Activated T-cell treated with anti-CD3 and anti-CD28 coated beads for 1 hour (primary cell): ENCODE data around the gene FXYD2.
A peak's percentile ranks its signal among the peaks of the same experiment; 100 is the strongest.

Source experiments
- DNase-seq: peaks from one replicate; pipeline ENCODE4 v3.0.0-alpha.2; 2020; ENCODE audit warnings: low read depth

Gene FXYD2

GRCh38 chr11:117834838-117835443, 10.4 kb upstream of the FXYD2 start:
- no peak for DNase-seq

GRCh38 chr11:117834068-117834810, 9.7 kb upstream of the FXYD2 start:
- DNase-seq, result no peak

- DNase-seq, result no peak
These were observed 8.9 kb upstream of the FXYD2 start for GRCh38 chr11:117833401-117833891.

GRCh38 chr11:117832511-117832910, 8.0 kb upstream of the FXYD2 start:
- no peak for DNase-seq

GRCh38 chr11:117831661-117832415, 7.3 kb upstream of the FXYD2 start:
- no peak for DNase-seq

GRCh38 chr11:117830674-117831351, 6.3 kb upstream of the FXYD2 start:
- no peak for DNase-seq

- DNase-seq, result no peak
These were observed 5.5 kb upstream of the FXYD2 start for GRCh38 chr11:117830072-117830471.

GRCh38 chr11:117829369-117829725, 4.8 kb upstream of the FXYD2 start:
- DNase-seq, result no peak

GRCh38 chr11:117828611-117829368, 4.2 kb upstream of the FXYD2 start:
- DNase-seq, result peak; percentile 75

GRCh38 chr11:117827521-117828511, 3.3 kb upstream of the FXYD2 start:
- no peak for DNase-seq

- DNase-seq, result no peak
These were observed 2.3 kb upstream of the FXYD2 start for GRCh38 chr11:117826832-117827231.

GRCh38 chr11:117826190-117826570, 1.6 kb upstream of the FXYD2 start:
- no peak for DNase-seq

GRCh38 chr11:117825538-117826189, 1.1 kb upstream of the FXYD2 start:
- DNase-seq, result no peak

- DNase-seq, result no peak
These were observed 561 bp downstream of the FXYD2 start for GRCh38 chr11:117823946-117824420.

- no peak for DNase-seq
These were observed 1.1 kb downstream of the FXYD2 start for GRCh38 chr11:117823294-117823945.

- DNase-seq, result peak; percentile 61
These were observed 2.2 kb downstream of the FXYD2 start for GRCh38 chr11:117822074-117823033.

GRCh38 chr11:117821431-117821830, 3.1 kb downstream of the FXYD2 start:
- DNase-seq, result no peak

GRCh38 chr11:117820516-117820915, 4.0 kb downstream of the FXYD2 start:
- DNase-seq, result no peak
